ENCODE results near the gene PTPRO. TPM values are rescaled to one million over a fixed set of nuclear protein-coding genes. Genes with fewer than 3 reads are reported as not detected.

Gene PTPRO
- polyA plus RNA-seq, 4 donors = 0.78 to 6.7 (median 1.3) TPM

DNA sequence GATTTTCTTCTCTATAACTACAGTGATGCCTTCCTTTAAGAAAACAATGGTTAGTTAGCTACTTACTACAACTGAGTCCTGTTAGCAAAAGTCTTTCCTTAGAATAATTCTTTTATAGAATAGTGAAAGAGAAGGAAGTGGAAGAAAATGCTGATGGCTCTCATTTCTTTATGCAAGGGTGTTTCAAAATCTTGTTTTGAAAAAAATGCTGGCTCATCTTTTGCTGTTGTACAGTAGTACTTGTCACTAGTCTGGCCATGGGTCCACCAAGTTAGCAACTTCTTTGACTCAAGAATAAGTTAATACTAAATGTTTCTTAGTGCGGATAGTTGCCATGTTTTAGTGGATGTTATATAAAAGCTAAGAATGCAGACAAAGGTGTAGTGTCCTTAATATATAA is 225.4 kb downstream of the PTPRO start:
- Histone ChIP-seq H3K9me3 (ENCODE audit: control insufficient read depth in 2 of 2, insufficient read depth in 1 of 2, low read depth in 1 of 2, low read length in 1 of 2) (no peaks in the 10 kb centered on the region), H3K4me1 (ENCODE audit: control insufficient read depth in 3 of 3, insufficient read depth in 2 of 3, low read depth in 1 of 3, low read length in 2 of 3) (no peaks in the 10 kb centered on the region), H3K27ac (ENCODE audit: low read depth in 1 of 3, low read length in 2 of 3) (no peak overlapping the region), H3K27me3 (ENCODE audit: control insufficient read depth in 3 of 3, insufficient read depth in 3 of 3, low read length in 3 of 3) (no peaks in the 10 kb centered on the region), H3K36me3 (ENCODE audit: control insufficient read depth in 3 of 3, insufficient read depth in 2 of 3, low read depth in 1 of 3, low read length in 3 of 3) (no peaks in the 10 kb centered on the region), H3K4me3 (ENCODE audit: low read depth in 1 of 3, low read length in 3 of 3) (no peak overlapping the region)
- FAIRE-seq (no peak), DNase-seq (peak in 1 of 2 donors; percentile 16)
- WGBS, 3 donors = 46 to 92% (median 58%) methylated on average over 1 of the region's 1 CpG

GRCh38 chr12:15550793-15551192 is 228.5 kb downstream of the PTPRO start:
- DNase-seq (no peak), FAIRE-seq (no peak)
- no peaks in the 10 kb centered on the region for H3K9me3 ChIP-seq (ENCODE audit: control insufficient read depth in 2 of 2, insufficient read depth in 1 of 2, low read depth in 1 of 2, low read length in 1 of 2)
- no peaks in the 10 kb centered on the region for H3K36me3 ChIP-seq (ENCODE audit: control insufficient read depth in 3 of 3, insufficient read depth in 2 of 3, low read depth in 1 of 3, low read length in 3 of 3)
- H3K4me3 ChIP-seq (ENCODE audit: low read depth in 1 of 3, low read length in 3 of 3) = no peak overlapping the region
- WGBS, 3 donors = 83 to 88% (median 88%) methylated on average over 4 of the region's 4 CpGs
- no peaks in the 10 kb centered on the region for H3K4me1 ChIP-seq (ENCODE audit: control insufficient read depth in 3 of 3, insufficient read depth in 2 of 3, low read depth in 1 of 3, low read length in 2 of 3)
- H3K27ac ChIP-seq (ENCODE audit: low read depth in 1 of 3, low read length in 2 of 3) = no peak overlapping the region
- H3K27me3 ChIP-seq (ENCODE audit: control insufficient read depth in 3 of 3, insufficient read depth in 3 of 3, low read length in 3 of 3) = no peaks in the 10 kb centered on the region

GRCh38 chr12:15555446-15555845 is 233.1 kb downstream of the PTPRO start:
- H3K4me3 ChIP-seq (ENCODE audit: low read depth in 1 of 3, low read length in 3 of 3) = no peak overlapping the region
- FAIRE-seq (no peak), DNase-seq (no peak)
- H3K36me3 ChIP-seq (ENCODE audit: control insufficient read depth in 3 of 3, insufficient read depth in 2 of 3, low read depth in 1 of 3, low read length in 3 of 3) = no peaks in the 10 kb centered on the region
- no peaks in the 10 kb centered on the region for H3K27me3 ChIP-seq (ENCODE audit: control insufficient read depth in 3 of 3, insufficient read depth in 3 of 3, low read length in 3 of 3)
- H3K27ac ChIP-seq (ENCODE audit: low read depth in 1 of 3, low read length in 2 of 3) = no peak overlapping the region
- H3K4me1 ChIP-seq (ENCODE audit: control insufficient read depth in 3 of 3, insufficient read depth in 2 of 3, low read depth in 1 of 3, low read length in 2 of 3) = no peaks in the 10 kb centered on the region
- no peaks in the 10 kb centered on the region for H3K9me3 ChIP-seq (ENCODE audit: control insufficient read depth in 2 of 2, insufficient read depth in 1 of 2, low read depth in 1 of 2, low read length in 1 of 2)
- WGBS, 3 donors = 96 to 99% (median 98%) methylated on average over 2 of the region's 2 CpGs

- Histone ChIP-seq H3K27ac (ENCODE audit: low read depth in 1 of 3, low read length in 2 of 3) (no peak overlapping the region), H3K27me3 (ENCODE audit: control insufficient read depth in 3 of 3, insufficient read depth in 3 of 3, low read length in 3 of 3) (no peaks in the 10 kb centered on the region), H3K4me1 (ENCODE audit: control insufficient read depth in 3 of 3, insufficient read depth in 2 of 3, low read depth in 1 of 3, low read length in 2 of 3) (no peaks in the 10 kb centered on the region), H3K36me3 (ENCODE audit: control insufficient read depth in 3 of 3, insufficient read depth in 2 of 3, low read depth in 1 of 3, low read length in 3 of 3) (no peaks in the 10 kb centered on the region), H3K4me3 (ENCODE audit: low read depth in 1 of 3, low read length in 3 of 3) (no peak overlapping the region), H3K9me3 (ENCODE audit: control insufficient read depth in 2 of 2, insufficient read depth in 1 of 2, low read depth in 1 of 2, low read length in 1 of 2) (no peaks in the 10 kb centered on the region)
- FAIRE-seq (no peak), DNase-seq (no peak)
- 86 to 93% (median 92%) methylated on average over 5 of the region's 5 CpGs for WGBS, 3 donors
Measured at GRCh38 chr12:15556411-15557102, 234.2 kb downstream of the PTPRO start.

DNA sequence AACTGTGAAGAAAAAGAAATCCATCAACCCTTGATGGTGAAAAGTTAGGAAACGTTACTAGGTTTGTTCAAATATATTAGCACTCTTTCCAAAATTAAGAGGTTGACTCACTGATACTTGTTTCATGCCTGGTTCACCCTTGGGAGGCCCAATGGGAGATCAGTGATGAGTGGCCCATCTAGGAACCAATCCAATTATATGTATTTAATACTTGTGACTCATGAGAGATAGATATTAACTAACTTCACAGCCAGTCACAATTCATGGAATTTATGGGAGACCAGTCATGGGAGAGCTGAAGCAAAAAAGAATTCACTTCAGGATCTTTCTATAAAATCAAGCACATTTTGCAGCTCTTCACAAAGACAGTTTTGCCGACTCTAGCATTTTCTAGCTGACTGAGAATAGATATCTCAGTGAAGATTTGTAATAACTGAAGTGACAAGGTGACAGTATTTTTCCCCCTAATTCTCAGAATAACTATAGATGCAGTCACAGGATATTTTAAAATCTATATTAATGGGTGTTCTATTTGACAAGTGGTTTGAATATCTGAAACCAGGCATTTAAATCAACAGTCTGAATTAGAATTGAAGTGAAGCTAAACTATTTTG is 236.7 kb downstream of the PTPRO start:
- FAIRE-seq (no peak), DNase-seq (no peak)
- H3K27ac ChIP-seq (ENCODE audit: low read depth in 1 of 3, low read length in 2 of 3) = no peak overlapping the region
- no peaks in the 10 kb centered on the region for H3K36me3 ChIP-seq (ENCODE audit: control insufficient read depth in 3 of 3, insufficient read depth in 2 of 3, low read depth in 1 of 3, low read length in 3 of 3)
- H3K9me3 ChIP-seq (ENCODE audit: control insufficient read depth in 2 of 2, insufficient read depth in 1 of 2, low read depth in 1 of 2, low read length in 1 of 2) = no peaks in the 10 kb centered on the region
- H3K4me3 ChIP-seq (ENCODE audit: low read depth in 1 of 3, low read length in 3 of 3) = no peak overlapping the region
- WGBS, 3 donors = 75 to 91% (median 86%) methylated on average over 2 of the region's 2 CpGs
- no peaks in the 10 kb centered on the region for H3K27me3 ChIP-seq (ENCODE audit: control insufficient read depth in 3 of 3, insufficient read depth in 3 of 3, low read length in 3 of 3)
- H3K4me1 ChIP-seq (ENCODE audit: control insufficient read depth in 3 of 3, insufficient read depth in 2 of 3, low read depth in 1 of 3, low read length in 2 of 3) = no peaks in the 10 kb centered on the region

DNA sequence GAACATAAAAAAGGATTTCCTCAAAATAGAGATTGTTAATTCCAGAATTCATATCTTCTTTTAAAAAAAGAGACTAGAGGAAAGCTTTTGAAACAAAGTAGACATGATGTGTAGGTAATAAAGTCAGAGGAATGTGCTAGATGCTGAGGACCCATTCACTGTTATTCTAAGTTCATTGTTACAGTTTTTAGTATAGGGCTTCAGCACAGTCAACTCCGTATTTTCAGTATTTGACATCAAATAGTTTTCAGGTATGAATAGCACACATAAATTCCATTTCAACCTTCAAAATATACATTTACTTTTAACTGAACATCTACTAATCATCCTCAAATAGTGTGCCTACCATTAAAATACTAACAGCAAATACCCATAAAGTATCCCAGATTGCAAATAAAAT is 239.1 kb downstream of the PTPRO start:
- Histone ChIP-seq H3K4me3 (ENCODE audit: low read depth in 1 of 3, low read length in 3 of 3) (no peak overlapping the region), H3K9me3 (ENCODE audit: control insufficient read depth in 2 of 2, insufficient read depth in 1 of 2, low read depth in 1 of 2, low read length in 1 of 2) (no peaks in the 10 kb centered on the region), H3K4me1 (ENCODE audit: control insufficient read depth in 3 of 3, insufficient read depth in 2 of 3, low read depth in 1 of 3, low read length in 2 of 3) (no peaks in the 10 kb centered on the region), H3K27me3 (ENCODE audit: control insufficient read depth in 3 of 3, insufficient read depth in 3 of 3, low read length in 3 of 3) (no peaks in the 10 kb centered on the region), H3K27ac (ENCODE audit: low read depth in 1 of 3, low read length in 2 of 3) (no peak overlapping the region), H3K36me3 (ENCODE audit: control insufficient read depth in 3 of 3, insufficient read depth in 2 of 3, low read depth in 1 of 3, low read length in 3 of 3) (no peaks in the 10 kb centered on the region)
- WGBS, 3 donors = 85 to 89% (median 89%) methylated on average over 1 of the region's 1 CpG
- FAIRE-seq (no peak), DNase-seq (no peak)

DNA sequence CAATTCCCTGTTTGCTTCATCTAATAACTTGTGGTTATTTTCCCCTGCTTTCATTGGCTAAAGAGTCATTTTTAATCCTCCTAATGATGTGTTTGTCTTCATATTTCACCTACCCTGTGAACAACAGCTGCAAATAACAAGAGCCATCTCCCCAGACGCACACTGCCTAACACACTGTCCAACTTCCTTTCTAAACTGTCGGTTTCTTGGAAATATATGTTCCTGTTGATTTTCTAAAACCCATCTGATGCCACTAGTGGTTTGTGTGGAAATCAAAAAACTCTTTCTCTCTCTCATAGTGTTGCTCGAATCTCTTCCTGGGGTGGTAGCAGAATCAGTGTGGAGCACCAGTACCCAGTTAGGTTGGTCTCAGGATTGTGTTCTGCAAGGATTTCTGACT is 240.0 kb downstream of the PTPRO start:
- H3K36me3 ChIP-seq (ENCODE audit: control insufficient read depth in 3 of 3, insufficient read depth in 2 of 3, low read depth in 1 of 3, low read length in 3 of 3) = no peaks in the 10 kb centered on the region
- DNase-seq = no peak
- no peaks in the 10 kb centered on the region for H3K4me1 ChIP-seq (ENCODE audit: control insufficient read depth in 3 of 3, insufficient read depth in 2 of 3, low read depth in 1 of 3, low read length in 2 of 3)
- no peak overlapping the region for H3K27ac ChIP-seq (ENCODE audit: low read depth in 1 of 3, low read length in 2 of 3)
- H3K4me3 ChIP-seq (ENCODE audit: low read depth in 1 of 3, low read length in 3 of 3) = no peak overlapping the region
- 53 to 85% (median 71%) methylated on average over 3 of the region's 3 CpGs for WGBS, 3 donors
- no peak for FAIRE-seq
- H3K9me3 ChIP-seq (ENCODE audit: control insufficient read depth in 2 of 2, insufficient read depth in 1 of 2, low read depth in 1 of 2, low read length in 1 of 2) = no peaks in the 10 kb centered on the region
- no peaks in the 10 kb centered on the region for H3K27me3 ChIP-seq (ENCODE audit: control insufficient read depth in 3 of 3, insufficient read depth in 3 of 3, low read length in 3 of 3)

GRCh38 chr12:15563663-15564062 is 241.4 kb downstream of the PTPRO start:
- Histone ChIP-seq H3K4me3 (ENCODE audit: low read depth in 1 of 3, low read length in 3 of 3) (no peak overlapping the region), H3K4me1 (ENCODE audit: control insufficient read depth in 3 of 3, insufficient read depth in 2 of 3, low read depth in 1 of 3, low read length in 2 of 3) (no peaks in the 10 kb centered on the region), H3K36me3 (ENCODE audit: control insufficient read depth in 3 of 3, insufficient read depth in 2 of 3, low read depth in 1 of 3, low read length in 3 of 3) (no peaks in the 10 kb centered on the region), H3K9me3 (ENCODE audit: control insufficient read depth in 2 of 2, insufficient read depth in 1 of 2, low read depth in 1 of 2, low read length in 1 of 2) (no peaks in the 10 kb centered on the region), H3K27ac (ENCODE audit: low read depth in 1 of 3, low read length in 2 of 3) (no peak overlapping the region), H3K27me3 (ENCODE audit: control insufficient read depth in 3 of 3, insufficient read depth in 3 of 3, low read length in 3 of 3) (no peaks in the 10 kb centered on the region)
- DNase-seq = peak in 1 of 2 donors; percentile 59
- 24 to 32% (median 30%) methylated on average over 5 of the region's 5 CpGs for WGBS, 3 donors
- FAIRE-seq = no peak

- no peaks in the 10 kb centered on the region for H3K4me1 ChIP-seq (ENCODE audit: control insufficient read depth in 3 of 3, insufficient read depth in 2 of 3, low read depth in 1 of 3, low read length in 2 of 3)
- 77 to 92% (median 91%) methylated on average over 1 of the region's 1 CpG for WGBS, 3 donors
- no peak for FAIRE-seq
- H3K36me3 ChIP-seq (ENCODE audit: control insufficient read depth in 3 of 3, insufficient read depth in 2 of 3, low read depth in 1 of 3, low read length in 3 of 3) = no peaks in the 10 kb centered on the region
- no peak overlapping the region for H3K4me3 ChIP-seq (ENCODE audit: low read depth in 1 of 3, low read length in 3 of 3)
- H3K27me3 ChIP-seq (ENCODE audit: control insufficient read depth in 3 of 3, insufficient read depth in 3 of 3, low read length in 3 of 3) = no peaks in the 10 kb centered on the region
- peaks cover 0 to 4% of the 10 kb centered on the region in 2 donors for H3K9me3 ChIP-seq (ENCODE audit: control insufficient read depth in 2 of 2, insufficient read depth in 1 of 2, low read depth in 1 of 2, low read length in 1 of 2)
- no peak overlapping the region for H3K27ac ChIP-seq (ENCODE audit: low read depth in 1 of 3, low read length in 2 of 3)
- DNase-seq = peak in 1 of 2 donors; percentile 28
Measured at GRCh38 chr12:15574353-15574752, 252.0 kb downstream of the PTPRO start.
